Measurements from ENCODE around the gene HYAL4.
"Not testable (repeated sequence)": the region's sequence is repeated elsewhere in the genome, so short reads cannot be mapped to it uniquely, and the experiment has no call there.

HYAL4 gene

GRCh38 chr7:123845823-123846216, 851 bp downstream of the HYAL4 start:
- CTCF ChIA-PET = interaction anchor here (1.0 to 5.8 kb wide), 7 partner anchors 9 to 53 kb away, joined by 3 to 30 read pairs (median 4); no protein-coding TSS in a partner anchor
- no peak for DNase-seq (ENCODE audit: extremely low spot score)
- TF ChIP-seq, protein P1, sequence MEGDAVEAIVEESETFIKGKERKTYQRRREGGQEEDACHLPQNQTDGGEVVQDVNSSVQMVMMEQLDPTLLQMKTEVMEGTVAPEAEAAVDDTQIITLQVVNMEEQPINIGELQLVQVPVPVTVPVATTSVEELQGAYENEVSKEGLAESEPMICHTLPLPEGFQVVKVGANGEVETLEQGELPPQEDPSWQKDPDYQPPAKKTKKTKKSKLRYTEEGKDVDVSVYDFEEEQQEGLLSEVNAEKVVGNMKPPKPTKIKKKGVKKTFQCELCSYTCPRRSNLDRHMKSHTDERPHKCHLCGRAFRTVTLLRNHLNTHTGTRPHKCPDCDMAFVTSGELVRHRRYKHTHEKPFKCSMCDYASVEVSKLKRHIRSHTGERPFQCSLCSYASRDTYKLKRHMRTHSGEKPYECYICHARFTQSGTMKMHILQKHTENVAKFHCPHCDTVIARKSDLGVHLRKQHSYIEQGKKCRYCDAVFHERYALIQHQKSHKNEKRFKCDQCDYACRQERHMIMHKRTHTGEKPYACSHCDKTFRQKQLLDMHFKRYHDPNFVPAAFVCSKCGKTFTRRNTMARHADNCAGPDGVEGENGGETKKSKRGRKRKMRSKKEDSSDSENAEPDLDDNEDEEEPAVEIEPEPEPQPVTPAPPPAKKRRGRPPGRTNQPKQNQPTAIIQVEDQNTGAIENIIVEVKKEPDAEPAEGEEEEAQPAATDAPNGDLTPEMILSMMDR (IDR thresholded peaks at IDR 0.05; ENCODE audit: control extremely low read depth, extremely low read depth, low read depth, missing control alignments) = no peak
- POLR2A ChIA-PET = no interaction called here

- POLR2A ChIA-PET = no interaction called here
- DNase-seq (ENCODE audit: extremely low spot score) = no peak
- CTCF ChIA-PET = interaction anchor here (0.6 to 5.8 kb wide), 8 partner anchors 9 to 53 kb away, joined by 3 to 30 read pairs (median 4); no protein-coding TSS in a partner anchor
These were observed 1.4 kb downstream of the HYAL4 start for GRCh38 chr7:123846217-123846891.

DNA sequence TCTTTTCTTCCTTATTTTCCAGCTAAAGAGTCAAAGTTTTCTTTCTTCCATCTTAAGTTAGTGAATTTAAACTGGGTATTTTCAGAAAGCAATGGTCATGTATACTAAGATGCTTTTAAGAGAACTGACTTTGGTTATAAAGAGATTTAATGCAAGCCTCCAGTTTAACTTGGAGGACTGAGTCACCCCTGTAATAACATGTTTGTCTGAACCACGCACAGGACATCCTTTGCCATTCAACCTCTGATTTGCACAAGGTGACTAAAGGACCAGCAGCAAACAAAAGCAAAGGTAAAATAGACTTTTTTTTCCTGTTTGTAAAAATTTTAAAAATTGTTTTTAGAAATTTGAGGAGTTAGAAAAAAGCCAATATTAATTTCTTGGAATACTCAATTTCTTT, 2.9 kb downstream of the HYAL4 start:
- POLR2A ChIA-PET = no interaction called here
- CTCF ChIA-PET = interaction anchor here (1.2 to 5.8 kb wide), 5 partner anchors 9 to 224 kb away, joined by 3 to 30 read pairs (median 5); no protein-coding TSS in a partner anchor
- no peak for DNase-seq (ENCODE audit: extremely low spot score)
- TF ChIP-seq, protein P1 (IDR thresholded peaks at IDR 0.05; ENCODE audit: control extremely low read depth, extremely low read depth, low read depth, missing control alignments) = no peak

More at GRCh38 chr7:123846217-123846891, 1.4 kb downstream of the HYAL4 start:
- TF ChIP-seq, protein P1 (IDR thresholded peaks at IDR 0.05; ENCODE audit: control extremely low read depth, extremely low read depth, low read depth, missing control alignments) = no peak

DNA sequence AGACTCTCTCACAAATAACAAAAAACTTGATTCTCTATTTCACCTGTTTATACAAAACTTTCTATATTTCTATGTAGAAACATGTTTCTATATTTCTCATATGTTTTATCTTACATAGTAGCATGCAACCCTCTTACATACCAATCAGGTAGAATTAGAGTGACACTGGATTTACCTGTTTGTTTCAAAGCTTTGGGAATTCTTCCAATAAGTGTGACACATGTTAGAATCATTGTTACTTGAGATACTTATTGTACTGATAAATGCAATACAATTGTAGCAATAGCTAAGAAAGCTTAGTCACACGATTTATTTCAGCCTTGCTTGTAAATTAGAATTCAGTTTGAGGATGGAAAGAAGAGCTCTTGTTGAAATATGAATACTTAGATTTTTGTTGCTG, 4.9 kb downstream of the HYAL4 start:
- TF ChIP-seq, protein P1 (IDR thresholded peaks at IDR 0.05; ENCODE audit: control extremely low read depth, extremely low read depth, low read depth, missing control alignments) = no peak
- ChIA-PET CTCF (interaction anchor here (1.0 to 1.2 kb wide), 4 partner anchors 15 to 52 kb away, joined by 3 to 4 read pairs (median 3); no protein-coding TSS in a partner anchor), POLR2A (interaction anchor here (0.6 kb wide), 1 partner anchor 129 kb away, joined by 4 read pairs; no protein-coding TSS in a partner anchor)
- no peak for DNase-seq (ENCODE audit: extremely low spot score)

DNA sequence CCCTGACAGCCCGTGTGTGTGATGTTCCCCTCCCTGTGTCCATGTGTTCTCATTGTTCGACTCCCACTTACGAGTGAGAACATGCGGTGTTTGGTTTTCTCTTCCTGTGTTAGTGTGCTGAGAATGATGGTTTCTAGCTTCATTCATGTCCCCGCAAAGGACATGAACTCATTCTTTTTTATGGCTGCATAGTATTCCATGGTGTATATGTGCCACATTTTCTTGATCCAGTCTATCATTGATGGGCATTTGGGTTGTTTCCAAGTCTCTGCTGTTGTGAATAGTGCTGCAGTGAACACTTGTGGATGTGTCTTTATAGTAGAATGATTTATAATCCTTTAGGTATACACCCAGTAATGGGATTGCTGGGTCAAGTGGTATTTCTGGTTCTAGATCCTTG, 6.4 kb downstream of the HYAL4 start:
- POLR2A ChIA-PET; DNase-seq (ENCODE audit: extremely low spot score): not testable (repeated sequence)
- CTCF ChIA-PET = interaction anchor here (0.9 kb wide), 1 partner anchor 10 kb away, joined by 3 read pairs; no protein-coding TSS in a partner anchor

DNA sequence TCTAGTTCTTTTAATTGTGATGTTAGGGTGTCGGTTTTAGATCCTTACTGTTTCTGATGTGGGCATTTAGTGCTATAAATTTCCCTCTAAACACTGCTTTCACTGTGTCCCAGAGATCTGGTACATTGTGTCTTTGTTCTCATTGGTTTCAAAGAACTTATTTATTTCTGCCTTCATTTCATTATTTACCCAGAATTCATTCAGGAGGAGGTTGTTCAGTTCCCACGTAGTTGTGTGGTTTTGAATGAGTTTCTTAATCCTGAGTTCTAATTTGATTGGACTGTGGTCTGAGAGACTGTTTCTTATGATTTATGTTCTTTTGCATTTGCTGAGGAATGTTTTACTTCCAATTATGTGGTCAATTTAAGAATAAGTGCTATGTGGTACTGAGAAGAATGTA, 9.3 kb downstream of the HYAL4 start:
- POLR2A ChIA-PET; DNase-seq (ENCODE audit: extremely low spot score): not testable (repeated sequence)
- CTCF ChIA-PET = interaction anchor here (1.1 to 1.2 kb wide), 2 partner anchors 11 to 19 kb away, joined by 3 read pairs; no protein-coding TSS in a partner anchor

- CTCF ChIA-PET = interaction anchor here (1.0 to 3.6 kb wide), 8 partner anchors 9 to 220 kb away, joined by 3 to 17 read pairs (median 3); no protein-coding TSS in a partner anchor
- POLR2A ChIA-PET; DNase-seq (ENCODE audit: extremely low spot score): not testable (repeated sequence)
These were observed 11.5 kb downstream of the HYAL4 start for GRCh38 chr7:123856428-123856827.

DNA sequence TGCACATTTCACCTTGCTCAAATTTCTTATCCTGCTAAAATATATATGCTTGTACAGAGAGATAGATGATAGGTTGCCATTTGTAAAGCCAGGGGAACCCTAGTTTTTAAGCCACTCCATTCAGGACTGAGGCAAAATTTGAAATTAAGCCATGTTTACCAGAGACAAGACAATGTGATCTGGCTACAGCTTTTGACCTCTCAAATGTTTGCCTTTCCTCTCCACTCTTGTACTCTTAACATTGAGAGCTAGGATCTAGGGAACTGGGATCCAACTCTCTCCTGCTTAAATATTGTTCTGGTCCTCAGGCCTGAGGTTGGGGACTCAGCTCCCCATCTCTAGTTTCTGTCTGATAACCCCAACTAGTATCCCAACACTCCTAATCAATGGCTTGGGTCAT, 15.9 kb downstream of the HYAL4 start:
- ChIA-PET CTCF (interaction anchor here (1.5 to 1.6 kb wide), 2 partner anchors 25 to 63 kb away, joined by 4 to 6 read pairs; no protein-coding TSS in a partner anchor), POLR2A (no interaction called here)
- TF ChIP-seq, protein P1 (IDR thresholded peaks at IDR 0.05; ENCODE audit: control extremely low read depth, extremely low read depth, low read depth, missing control alignments) = no peak
- DNase-seq (ENCODE audit: extremely low spot score) = no peak

All from GM10248 (cell line).